HG03095 (cell line): ENCODE measurements around the gene INPP5A.

Experiments used
- ATAC-seq: cut with Tn5 transposase; IDR thresholded peaks from one replicate; pipeline ENCODE4 v1.9.1; 2021; ENCODE audit warnings: moderate library complexity; ENCODE audit not compliant: unreplicated experiment

INPP5A gene

GRCh38 chr10:132640326-132641125, 102.9 kb downstream of the INPP5A start:
- no peak for ATAC-seq

DNA sequence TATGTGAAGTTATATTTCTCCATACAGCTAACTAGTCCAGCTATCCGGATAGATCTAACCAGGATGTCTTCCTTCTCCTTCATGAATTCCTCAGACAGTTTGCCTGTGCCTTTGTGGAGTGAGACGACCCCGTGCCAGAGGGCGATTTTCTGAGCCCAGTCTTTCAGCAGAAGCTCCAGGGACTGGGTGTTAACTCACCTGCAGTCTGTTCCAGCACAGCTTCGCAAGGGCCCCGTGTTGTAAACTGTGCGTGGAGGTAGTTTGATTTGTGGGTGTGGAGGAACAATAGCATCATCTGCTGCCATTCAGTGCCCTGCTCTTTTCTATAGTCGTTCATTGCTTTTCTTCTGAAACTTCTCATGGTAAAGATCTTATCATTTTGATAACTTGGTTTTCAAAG, 103.8 kb downstream of the INPP5A start:
- no peak for ATAC-seq

DNA sequence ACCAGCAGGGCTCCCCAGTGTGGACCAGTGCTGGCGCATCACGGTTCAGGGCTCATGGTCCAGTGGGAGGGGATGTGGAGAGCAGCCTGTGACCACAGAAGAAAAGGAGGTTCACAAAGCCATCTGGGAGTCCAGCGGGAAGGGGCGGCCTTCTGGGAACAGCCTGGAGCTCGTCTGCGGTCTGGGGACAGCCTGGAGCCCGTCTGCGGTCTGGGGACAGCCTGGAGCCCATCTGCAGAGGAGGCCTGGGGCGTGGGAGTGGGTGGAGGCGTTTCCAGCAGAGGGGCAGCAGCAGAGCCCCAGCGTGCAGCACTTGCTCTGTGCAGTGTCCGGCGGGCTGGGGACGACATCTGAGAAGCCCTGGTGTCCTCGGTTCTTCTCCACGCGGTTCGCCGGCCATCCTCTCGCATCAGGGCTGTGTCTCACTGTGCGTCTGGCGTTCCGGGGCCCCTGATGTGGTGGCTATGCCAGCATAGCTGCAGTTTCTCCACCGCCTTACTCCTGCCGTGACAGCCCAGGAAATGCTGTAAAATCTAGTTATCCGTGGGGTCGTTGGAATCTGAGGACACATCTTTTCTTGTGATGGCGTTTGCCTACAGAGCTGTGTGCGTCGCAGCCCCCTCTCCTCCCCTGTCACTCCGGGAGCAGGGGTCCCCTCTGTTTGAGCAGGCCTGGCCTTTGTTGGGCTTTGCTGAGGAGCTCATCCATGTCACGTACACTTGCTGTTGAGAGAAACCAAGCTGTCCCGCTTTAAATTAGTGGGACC, 104.6 kb downstream of the INPP5A start:
- no peak for ATAC-seq

- ATAC-seq: no peak
Measured at GRCh38 chr10:132642732-132643008, 105.1 kb downstream of the INPP5A start.

DNA sequence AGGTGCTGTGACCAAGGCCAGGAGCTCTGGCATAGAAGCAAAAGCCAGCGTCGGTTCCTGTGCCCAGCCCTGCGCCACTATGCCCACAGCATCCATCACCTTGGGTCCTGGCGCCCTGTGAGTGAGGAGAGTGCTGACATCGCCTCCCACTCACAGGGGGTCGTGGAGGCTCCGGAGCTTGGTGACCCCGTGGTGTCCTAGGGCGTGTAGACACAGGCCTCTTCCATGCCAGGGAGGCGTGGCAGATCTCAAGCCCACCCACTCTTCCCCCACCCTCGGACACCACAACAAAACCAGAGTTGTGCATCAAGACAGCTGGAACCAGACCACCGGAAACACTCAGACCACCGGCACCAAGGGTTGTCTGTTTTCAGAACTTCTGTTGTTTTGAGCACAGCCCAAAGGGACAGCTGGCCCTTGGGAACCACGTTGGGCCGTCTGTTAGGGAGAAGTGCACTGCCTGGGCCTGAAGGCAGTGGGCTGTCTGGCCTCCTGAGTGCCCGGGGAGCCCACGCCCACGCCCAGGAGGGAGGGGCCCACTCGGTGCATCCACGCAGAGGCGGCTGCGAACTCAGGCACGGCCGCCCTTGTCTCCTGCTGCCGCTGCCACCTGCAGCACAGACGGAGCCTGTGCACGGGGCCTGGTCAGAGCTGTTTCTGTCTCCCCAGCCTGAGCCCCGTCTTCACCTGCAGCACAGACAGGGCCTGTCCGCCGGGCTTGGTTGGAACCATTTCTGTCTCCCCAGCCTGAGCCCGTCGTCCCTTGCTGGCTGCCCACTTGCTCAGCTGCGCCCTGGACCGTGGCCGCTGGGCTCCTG, 106.3 kb downstream of the INPP5A start:
- no peak for ATAC-seq

DNA sequence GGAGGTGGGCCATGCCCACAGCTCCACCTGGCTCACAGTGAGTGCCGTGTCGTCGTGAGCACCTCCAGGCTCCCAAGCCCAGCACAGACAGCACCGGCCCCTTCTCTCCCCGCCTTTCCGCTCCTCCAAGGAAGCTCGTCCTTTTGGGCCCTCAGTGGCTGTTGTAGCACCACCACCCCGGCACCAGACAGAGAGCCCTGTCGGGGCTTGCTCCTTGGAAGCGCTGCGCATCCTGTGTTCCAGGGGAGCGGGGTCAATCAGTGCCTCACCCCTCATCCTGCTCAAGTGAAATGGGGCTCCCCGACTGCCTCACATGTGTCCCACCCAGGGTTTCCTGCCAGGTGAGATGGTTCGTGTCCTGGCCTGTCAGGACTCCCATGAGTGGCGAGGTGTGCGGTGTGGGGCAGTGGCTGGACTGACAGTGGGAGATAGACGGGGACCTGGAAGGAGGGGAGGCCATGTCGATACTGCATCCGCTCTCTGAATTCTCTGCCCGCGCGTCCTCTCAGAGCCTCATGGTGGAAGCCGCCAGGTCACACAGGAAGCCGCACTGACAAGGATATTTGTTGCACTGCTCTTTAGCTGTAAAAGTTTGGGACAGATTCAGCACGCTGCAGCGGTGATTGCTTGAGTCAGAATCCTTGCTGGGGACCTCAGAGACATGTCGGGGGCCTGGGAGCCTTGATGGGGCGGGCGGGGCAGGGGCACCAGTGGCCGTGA, 107.1 kb downstream of the INPP5A start:
- no peak for ATAC-seq

DNA sequence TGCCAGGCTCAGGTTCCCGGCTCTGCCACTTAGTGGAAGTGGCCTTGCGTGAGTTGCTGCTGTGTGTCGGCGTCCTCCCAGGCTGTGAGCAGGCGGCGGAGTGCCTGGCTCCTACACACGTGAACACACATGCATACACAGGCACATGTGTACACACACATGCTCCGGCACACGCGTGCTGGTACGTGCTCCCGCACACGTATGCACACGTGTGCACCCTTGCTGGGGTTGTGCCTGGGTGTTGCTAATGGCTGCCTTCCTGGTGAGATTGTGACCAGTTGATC, 107.6 kb downstream of the INPP5A start:
- ATAC-seq: no peak

DNA sequence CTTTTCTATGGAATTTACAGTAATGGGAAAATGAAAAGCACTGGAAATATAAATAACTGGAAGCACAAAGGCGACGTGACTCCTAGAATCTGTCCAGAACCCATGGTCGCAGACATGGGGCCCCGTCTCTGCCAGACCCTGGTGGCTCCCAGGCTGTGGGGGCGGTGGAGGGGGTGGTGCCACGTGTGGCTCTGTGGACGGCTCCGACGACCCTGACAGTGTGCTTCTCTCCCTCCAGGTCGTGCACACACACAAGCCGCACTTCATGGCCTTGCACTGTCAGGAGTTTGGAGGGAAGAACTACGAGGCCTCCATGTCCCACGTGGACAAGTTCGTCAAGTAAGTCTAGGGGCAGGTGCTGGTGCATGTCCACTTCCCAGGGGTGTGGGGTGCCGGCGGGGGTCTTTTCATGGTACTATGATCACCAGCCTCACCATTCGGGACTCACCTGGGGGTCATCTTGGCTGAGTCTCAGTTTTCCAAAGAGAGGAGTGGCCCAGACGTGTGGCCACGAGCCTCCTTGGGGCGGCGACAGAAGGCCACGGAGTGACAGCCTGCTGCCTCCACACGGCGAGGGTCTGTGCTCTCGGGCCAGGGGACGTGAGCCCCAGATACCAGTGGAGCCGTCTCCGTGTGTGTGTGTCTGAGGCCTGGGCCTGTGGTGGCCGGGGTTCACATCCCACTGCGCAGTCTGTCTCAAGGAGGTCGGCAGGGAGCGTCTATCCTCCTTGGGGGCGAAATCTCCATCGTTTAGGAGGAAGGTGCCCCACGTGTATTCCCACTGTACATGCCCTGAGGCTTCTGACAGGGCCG, 108.2 kb downstream of the INPP5A start:
- no peak for ATAC-seq

GRCh38 chr10:132646443-132647097, 109.0 kb downstream of the INPP5A start:
- ATAC-seq: no peak

- ATAC-seq: no peak
Measured at GRCh38 chr10:132647424-132647823, 109.8 kb downstream of the INPP5A start.

- no peak for ATAC-seq
Measured at GRCh38 chr10:132648072-132648850, 110.7 kb downstream of the INPP5A start.

DNA sequence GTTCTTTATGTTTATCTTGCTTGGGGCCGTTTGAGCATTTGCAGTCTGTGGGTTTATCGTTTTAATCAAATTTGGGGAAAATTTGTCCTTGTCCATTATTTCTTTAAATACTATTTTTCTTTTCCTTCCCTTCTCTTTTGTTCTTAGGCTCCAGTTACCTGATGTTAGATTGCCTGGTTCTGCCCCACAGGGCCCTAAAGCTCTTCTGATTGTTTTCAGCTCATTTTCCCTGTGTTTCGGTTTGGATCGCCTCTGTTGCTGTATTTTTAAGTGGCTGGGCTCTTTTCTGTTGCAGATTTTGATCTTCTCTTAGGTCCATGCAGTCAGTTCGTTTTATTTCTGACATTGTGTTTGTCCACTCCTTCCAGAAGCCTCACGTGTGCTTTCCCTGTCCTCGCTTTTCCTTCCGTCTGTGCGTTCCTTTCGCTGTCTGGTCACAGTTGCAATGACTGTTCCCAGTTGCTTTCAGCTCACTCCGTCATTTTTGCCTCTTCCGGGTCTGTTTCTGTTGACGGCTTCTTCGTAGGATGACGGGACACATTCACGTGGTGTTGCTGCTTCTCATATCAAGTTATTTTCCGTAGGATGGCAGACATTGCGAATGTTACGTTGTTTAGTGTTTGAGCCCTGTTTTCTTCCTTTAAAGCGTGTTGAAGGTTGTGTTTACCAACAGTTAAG, 111.4 kb downstream of the INPP5A start:
- ATAC-seq: no peak

- ATAC-seq: no peak
Measured at GRCh38 chr10:132649651-132650360, 112.2 kb downstream of the INPP5A start.

- no peak for ATAC-seq
Measured at GRCh38 chr10:132650611-132651250, 113.1 kb downstream of the INPP5A start.

GRCh38 chr10:132651511-132652029, 114.0 kb downstream of the INPP5A start:
- ATAC-seq: no peak

GRCh38 chr10:132652446-132652845, 114.9 kb downstream of the INPP5A start:
- no peak for ATAC-seq

GRCh38 chr10:132652936-132653590, 115.5 kb downstream of the INPP5A start:
- ATAC-seq: no peak
